A549 (cell line): ENCODE results near the gene ADCY6. TPM values are rescaled to one million over a fixed set of nuclear protein-coding genes. Genes with fewer than 3 reads are reported as not detected.

Experiments
- ATAC-seq, 2 experiments: fragments of 200-7000 bp in 1 of 2; fragments of >200 bp in 1 of 2; cut with Nextera tagmentation in 1 of 2; cut with Tn5 transposase in 1 of 2; 3 replicates each; pipeline versions ENCODE4 v1.8.0 to v1.9.1; 2018 to 2020; ENCODE audit warnings: mild to moderate bottlenecking in 1 of 2, moderate library complexity in 1 of 2
- CTCF ChIA-PET: fragments of 300-600 bp; sonication (Branson Sonifier 250); formaldehyde crosslinking; extraction: SDS; loops from one replicate; lab custom pipeline; 2021; ENCODE audit warnings: antibody characterized with exemption, inconsistent platforms; lab: Yijun Ruan, JAX
- POLR2A ChIA-PET: fragments of 350-600 bp; formaldehyde crosslinking; extraction: SDS; loops from one replicate; lab custom pipeline; 2021; ENCODE audit warnings: antibody characterized with exemption, inconsistent platforms; lab: Yijun Ruan, JAX
- DNase-seq, 2 experiments: peaks; one replicate each; pipeline versions ENCODE4 v3.0.0 to v3.0.0-alpha.2; 2011 to 2016; ENCODE audit warnings: low read depth in 1 of 2, low spot score in 1 of 2
- FAIRE-seq: peaks from 2 replicates; lab custom pipeline; 2011; peaks lifted over from hg19 to GRCh38; lab: Jason Lieb, UNC
- H3K27ac ChIP-seq, 2 experiments: fragments of >200 bp; sonication (Bioruptor Twin); formaldehyde crosslinking; 3 replicates each; pipeline ENCODE4 v1.5.1; 2016 to 2017
- H3K4me1 ChIP-seq: fragments of >200 bp; sonication (Bioruptor Twin); formaldehyde crosslinking; 3 replicates; pipeline ENCODE4 v1.6.1; 2016
- H3K4me2 ChIP-seq: fragments of >200 bp; sonication (Bioruptor Twin); formaldehyde crosslinking; 3 replicates; pipeline ENCODE4 v1.6.1; 2016
- H3K4me3 ChIP-seq: fragments of >200 bp; sonication (Bioruptor Twin); formaldehyde crosslinking; 3 replicates; pipeline ENCODE4 v1.5.1; 2016
- H3K9me3 ChIP-seq: fragments of >200 bp; sonication (Bioruptor Twin); formaldehyde crosslinking; 3 replicates; pipeline ENCODE4 v1.6.1; 2016
- CBX2 ChIP-seq: fragments of 200-600 bp; sonication (generic); IDR thresholded peaks from 2 replicates; pipeline ENCODE4 v1.6.1; 2016; ENCODE audit warnings: low read depth, mild to moderate bottlenecking, borderline replicate concordance
- CBX8 ChIP-seq: fragments of 200-600 bp; sonication (generic); IDR thresholded peaks from 2 replicates; pipeline ENCODE4 v1.6.1; 2016
- CHD4 ChIP-seq: fragments of 200-600 bp; sonication (generic); IDR thresholded peaks from 2 replicates; pipeline ENCODE4 v1.6.1; 2016; ENCODE audit warnings: antibody characterized with exemption, mild to moderate bottlenecking, borderline replicate concordance
- EHMT2 ChIP-seq: fragments of 200-600 bp; sonication (generic); IDR thresholded peaks from 2 replicates; pipeline ENCODE4 v1.6.1; 2016; ENCODE audit warnings: antibody characterized with exemption, low read depth, mild to moderate bottlenecking, moderate library complexity
- EP300 ChIP-seq, 2 experiments: fragments of >200 bp; sonication (Bioruptor Twin); formaldehyde crosslinking; IDR thresholded peaks; 2 replicates in 1 of 2; 3 replicates in 1 of 2; pipeline ENCODE4 v1.6.1; 2016 to 2017
- FOSL2 ChIP-seq, 2 experiments: fragments of 450-650 bp in 1 of 2; fragments of >200 bp in 1 of 2; sonication (Bioruptor Twin) in 1 of 2; formaldehyde crosslinking; IDR thresholded peaks; 2 replicates each; pipeline versions ENCODE4 v1.5.0 to v1.6.1; 2016 to 2020; ENCODE audit warnings: mild to moderate bottlenecking in 1 of 2, moderate library complexity in 1 of 2
- HDAC2 ChIP-seq: fragments of 200-600 bp; sonication (generic); IDR thresholded peaks from 2 replicates; pipeline ENCODE4 v1.6.1; 2016
- MAFK ChIP-seq: fragments of 450-650 bp; IDR thresholded peaks from 2 replicates; pipeline ENCODE4 v1.6.1; 2014; ENCODE audit not compliant: partially characterized antibody
- MAZ ChIP-seq: fragments of 150-350 bp; IDR thresholded peaks from 2 replicates; pipeline ENCODE4 v1.6.1; 2014; ENCODE audit warnings: antibody characterized with exemption, low read depth, low read length, borderline replicate concordance
- NPAS2 ChIP-seq: fragments of 250-450 bp; sonication (Bioruptor Pico); IDR thresholded peaks from 2 replicates; pipeline ENCODE4 v1.8.0; 2022; ENCODE audit warnings: mild to moderate bottlenecking, moderate library complexity, borderline replicate concordance
- PHF8 ChIP-seq: fragments of 200-600 bp; sonication (generic); IDR thresholded peaks from 2 replicates; pipeline ENCODE4 v1.6.1; 2016; ENCODE audit warnings: low read depth, mild to moderate bottlenecking, antibody characterized with exemption, moderate library complexity, borderline replicate concordance
- POLR2A ChIP-seq: IDR thresholded peaks from 2 replicates; pipeline ENCODE4 v1.6.1; 2012; ENCODE audit warnings: mild to moderate bottlenecking, low read length
- RAD21 ChIP-seq, 2 experiments: fragments of >200 bp in 1 of 2; sonication (Bioruptor Twin) in 1 of 2; formaldehyde crosslinking in 1 of 2; IDR thresholded peaks in 1 of 2; conservative IDR thresholded peaks in 1 of 2; 2 replicates in 1 of 2; 3 replicates in 1 of 2; pipeline ENCODE4 v1.6.1; 2012 to 2018; ENCODE audit warnings: inconsistent platforms in 1 of 2
- RCOR1 ChIP-seq: fragments of 150-350 bp; IDR thresholded peaks from 2 replicates; pipeline ENCODE4 v1.6.1; 2014; ENCODE audit warnings: antibody characterized with exemption, low read length, low read depth
- SREBF2 ChIP-seq: fragments of 450-650 bp; IDR thresholded peaks from 2 replicates; pipeline ENCODE4 v1.6.1; 2014; ENCODE audit warnings: mild to moderate bottlenecking, moderate library complexity
- TFCP2L1 ChIP-seq: fragments of 250-450 bp; sonication (Bioruptor Pico); IDR thresholded peaks from 2 replicates; pipeline ENCODE4 v1.5.0; 2021; ENCODE audit warnings: mild to moderate bottlenecking
- TP53 ChIP-seq: fragments of 250-450 bp; sonication (Bioruptor Pico); IDR thresholded peaks from 2 replicates; pipeline ENCODE4 v1.5.0; 2021; ENCODE audit warnings: mild to moderate bottlenecking, moderate library complexity
- ZC3H11A ChIP-seq: fragments of 450-650 bp; IDR thresholded peaks from 2 replicates; pipeline ENCODE4 v1.6.1; 2014; ENCODE audit warnings: antibody characterized with exemption, mild to moderate bottlenecking
- ZFP36 ChIP-seq: fragments of 450-650 bp; IDR thresholded peaks from 2 replicates; pipeline ENCODE4 v1.6.1; 2014; ENCODE audit warnings: borderline replicate concordance; ENCODE audit not compliant: partially characterized antibody
- ZNF302 ChIP-seq: fragments of 250-450 bp; sonication (Bioruptor Pico); IDR thresholded peaks from 2 replicates; pipeline ENCODE4 v1.9.0; 2021; ENCODE audit warnings: inconsistent platforms, mild to moderate bottlenecking, moderate library complexity
- WGBS: methylation state at CpG from one replicate; pipeline ENCODE4 v1.1.6; 2017; ENCODE audit errors: missing lambda C conversion rate; 5-methylcytosine and 5-hydroxymethylcytosine counted together
- polyA plus RNA-seq, 4 experiments: library from polyadenylated mRNA; depleted of rRNA in 3 of 4; stranded (reverse); fragments of >200 nt; fragmentation: RNase III in 1 of 4; extraction: RNeasy Plus Mini Kit Qiagen cat#74134 plus additional on column Dnase treatment in 1 of 4; gene quantifications; 2 replicates in 3 of 4; 3 replicates in 1 of 4; pipeline ENCODE4 v1.2.3, GENCODE V29; 2011 to 2017
- TF ChIP-seq, protein P1 (sequence below): IDR thresholded peaks from 2 replicates; pipeline ENCODE4 v1.6.1; 2012
- TF ChIP-seq, protein P2 (sequence below): fragments of 250-450 bp; sonication (Bioruptor Pico); IDR thresholded peaks from 2 replicates; pipeline ENCODE4 v1.5.0; 2020; ENCODE audit warnings: low read depth, mild to moderate bottlenecking, moderate library complexity
- TF ChIP-seq, protein P3 (sequence below): fragments of 450-650 bp; IDR thresholded peaks from 2 replicates; pipeline ENCODE4 v1.6.1; 2014; ENCODE audit warnings: antibody characterized with exemption
- TF ChIP-seq, protein P4 (sequence below): fragments of >200 bp; sonication (Bioruptor Twin); formaldehyde crosslinking; IDR thresholded peaks from 3 replicates; pipeline ENCODE4 v1.5.1; 2016

Gene ADCY6
- polyA plus RNA-seq, 2 of the 4 experiments (the other 2 are of a cell fraction) = 16.3 to 20.8 TPM

DNA sequence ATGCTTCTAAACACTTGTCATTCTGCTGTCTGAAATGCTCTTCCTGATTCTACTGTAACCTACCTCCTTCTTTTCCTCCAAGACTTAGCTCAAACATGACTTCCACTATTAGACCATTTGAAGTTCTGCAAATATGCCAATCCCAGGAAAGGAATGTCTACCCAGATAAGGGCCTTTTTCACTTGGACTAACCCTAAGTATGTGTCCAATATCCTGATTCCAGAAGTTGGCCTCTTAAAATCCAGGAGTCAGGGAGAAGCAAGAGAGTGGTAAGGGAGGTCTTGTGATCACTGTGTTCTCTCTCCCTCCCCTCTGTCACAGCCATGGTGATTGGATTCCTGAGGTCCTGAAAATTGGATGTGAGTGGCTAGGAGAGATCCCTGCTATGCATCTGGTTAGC is 30.2 kb downstream of the ADCY6 start:
- no peak overlapping the region for H3K4me2 ChIP-seq
- FAIRE-seq (no peak), ATAC-seq (peak in 1 of 2 experiments; percentile 14; a peak in 2 of 6 replicates), DNase-seq (no peak)
- CTCF ChIA-PET = interaction anchor here (0.7 to 2.1 kb wide), 6 partner anchors 20 to 177 kb away, joined by 3 to 12 read pairs (median 4); no protein-coding TSS in a partner anchor
- POLR2A ChIA-PET = no interaction called here
- TF ChIP-seq TFCP2L1 (CRISPR knock-in tag) (no peak), EP300 (IDR thresholded peaks at IDR 0.05) (no peak), EHMT2 (no peak), MAZ (no peak), RCOR1 (no peak), MAFK (no peak)
- TF ChIP-seq, protein P1, sequence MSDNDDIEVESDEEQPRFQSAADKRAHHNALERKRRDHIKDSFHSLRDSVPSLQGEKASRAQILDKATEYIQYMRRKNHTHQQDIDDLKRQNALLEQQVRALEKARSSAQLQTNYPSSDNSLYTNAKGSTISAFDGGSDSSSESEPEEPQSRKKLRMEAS = no peak
- H3K9me3 ChIP-seq = no peaks in the 10 kb centered on the region
- H3K27ac ChIP-seq = no peak overlapping the region
- no peaks in the 10 kb centered on the region for H3K4me1 ChIP-seq
- H3K4me3 ChIP-seq = no peak overlapping the region

DNA sequence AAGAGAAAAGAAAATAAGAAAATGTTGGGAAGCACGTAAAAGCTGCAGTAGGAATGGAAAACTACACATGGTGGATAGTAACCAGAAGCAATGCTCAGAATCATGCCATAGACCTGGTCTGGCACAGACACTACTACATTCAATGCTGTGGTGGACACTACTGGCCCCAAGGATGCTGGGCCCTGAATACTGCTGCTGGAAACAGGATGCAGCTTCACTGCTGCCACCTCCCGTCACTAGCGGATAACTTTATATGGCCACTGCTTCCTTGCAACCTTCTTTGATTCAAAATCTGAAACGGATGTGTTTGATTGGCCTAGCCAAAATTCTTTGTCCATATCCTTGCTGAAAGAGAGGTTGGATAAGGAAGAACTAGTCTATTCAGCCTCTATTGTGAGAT is 30.7 kb downstream of the ADCY6 start:
- peak; percentile 57 to 64; a peak in 4 of 6 replicates for ATAC-seq
- no peak for FAIRE-seq
- ChIA-PET POLR2A (no interaction called here), CTCF (interaction anchor here (0.9 to 2.1 kb wide), 6 partner anchors 13 to 178 kb away, joined by 3 to 12 read pairs (median 4); no protein-coding TSS in a partner anchor)
- Histone ChIP-seq H3K4me3 (no peak overlapping the region), H3K4me2 (no peak overlapping the region), H3K4me1 (no peaks in the 10 kb centered on the region), H3K27ac (no peak overlapping the region), H3K9me3 (no peaks in the 10 kb centered on the region)
- DNase-seq = peak in 1 of 2 experiments; percentile 29
- TF ChIP-seq CHD4 (no peak), POLR2A (no peak), ZC3H11A (no peak), CBX8 (no peak), CBX2 (no peak), ZNF302 (CRISPR knock-in tag) (no peak), EHMT2 (no peak), RAD21 (conservative IDR thresholded peaks at IDR 0.05 in 1 of 2, IDR thresholded peaks at IDR 0.05 in 1 of 2) (no peak), PHF8 (no peak), NPAS2 (no peak), HDAC2 (no peak), FOSL2 (IDR thresholded peaks at IDR 0.05) (no peak), FOSL2 (CRISPR knock-in tag; IDR thresholded peaks at IDR 0.05) (no peak), SREBF2 (no peak), MAFK (no peak), TP53 (CRISPR knock-in tag) (no peak), ZFP36 (no peak), TFCP2L1 (CRISPR knock-in tag) (no peak)
- TF ChIP-seq, protein P2, sequence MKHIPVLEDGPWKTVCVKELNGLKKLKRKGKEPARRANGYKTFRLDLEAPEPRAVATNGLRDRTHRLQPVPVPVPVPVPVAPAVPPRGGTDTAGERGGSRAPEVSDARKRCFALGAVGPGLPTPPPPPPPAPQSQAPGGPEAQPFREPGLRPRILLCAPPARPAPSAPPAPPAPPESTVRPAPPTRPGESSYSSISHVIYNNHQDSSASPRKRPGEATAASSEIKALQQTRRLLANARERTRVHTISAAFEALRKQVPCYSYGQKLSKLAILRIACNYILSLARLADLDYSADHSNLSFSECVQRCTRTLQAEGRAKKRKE (CRISPR knock-in tag) = no peak
- TF ChIP-seq, protein P3, sequence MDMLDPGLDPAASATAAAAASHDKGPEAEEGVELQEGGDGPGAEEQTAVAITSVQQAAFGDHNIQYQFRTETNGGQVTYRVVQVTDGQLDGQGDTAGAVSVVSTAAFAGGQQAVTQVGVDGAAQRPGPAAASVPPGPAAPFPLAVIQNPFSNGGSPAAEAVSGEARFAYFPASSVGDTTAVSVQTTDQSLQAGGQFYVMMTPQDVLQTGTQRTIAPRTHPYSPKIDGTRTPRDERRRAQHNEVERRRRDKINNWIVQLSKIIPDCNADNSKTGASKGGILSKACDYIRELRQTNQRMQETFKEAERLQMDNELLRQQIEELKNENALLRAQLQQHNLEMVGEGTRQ = no peak
- TF ChIP-seq, protein P4, sequence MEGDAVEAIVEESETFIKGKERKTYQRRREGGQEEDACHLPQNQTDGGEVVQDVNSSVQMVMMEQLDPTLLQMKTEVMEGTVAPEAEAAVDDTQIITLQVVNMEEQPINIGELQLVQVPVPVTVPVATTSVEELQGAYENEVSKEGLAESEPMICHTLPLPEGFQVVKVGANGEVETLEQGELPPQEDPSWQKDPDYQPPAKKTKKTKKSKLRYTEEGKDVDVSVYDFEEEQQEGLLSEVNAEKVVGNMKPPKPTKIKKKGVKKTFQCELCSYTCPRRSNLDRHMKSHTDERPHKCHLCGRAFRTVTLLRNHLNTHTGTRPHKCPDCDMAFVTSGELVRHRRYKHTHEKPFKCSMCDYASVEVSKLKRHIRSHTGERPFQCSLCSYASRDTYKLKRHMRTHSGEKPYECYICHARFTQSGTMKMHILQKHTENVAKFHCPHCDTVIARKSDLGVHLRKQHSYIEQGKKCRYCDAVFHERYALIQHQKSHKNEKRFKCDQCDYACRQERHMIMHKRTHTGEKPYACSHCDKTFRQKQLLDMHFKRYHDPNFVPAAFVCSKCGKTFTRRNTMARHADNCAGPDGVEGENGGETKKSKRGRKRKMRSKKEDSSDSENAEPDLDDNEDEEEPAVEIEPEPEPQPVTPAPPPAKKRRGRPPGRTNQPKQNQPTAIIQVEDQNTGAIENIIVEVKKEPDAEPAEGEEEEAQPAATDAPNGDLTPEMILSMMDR = no peak
- WGBS = 65% methylated on average over 4 of the region's 4 CpGs
